ENCODE results near the gene MTA2. TPM values are rescaled to one million over a fixed set of nuclear protein-coding genes. Genes with fewer than 3 reads are reported as not detected.

Gene MTA2
- total and polyA plus RNA-seq, 2 of the 8 experiments (the other 6 are each of a cell fraction or from before 2014, with no cell fraction given), result 25.7 to 114 TPM

DNA sequence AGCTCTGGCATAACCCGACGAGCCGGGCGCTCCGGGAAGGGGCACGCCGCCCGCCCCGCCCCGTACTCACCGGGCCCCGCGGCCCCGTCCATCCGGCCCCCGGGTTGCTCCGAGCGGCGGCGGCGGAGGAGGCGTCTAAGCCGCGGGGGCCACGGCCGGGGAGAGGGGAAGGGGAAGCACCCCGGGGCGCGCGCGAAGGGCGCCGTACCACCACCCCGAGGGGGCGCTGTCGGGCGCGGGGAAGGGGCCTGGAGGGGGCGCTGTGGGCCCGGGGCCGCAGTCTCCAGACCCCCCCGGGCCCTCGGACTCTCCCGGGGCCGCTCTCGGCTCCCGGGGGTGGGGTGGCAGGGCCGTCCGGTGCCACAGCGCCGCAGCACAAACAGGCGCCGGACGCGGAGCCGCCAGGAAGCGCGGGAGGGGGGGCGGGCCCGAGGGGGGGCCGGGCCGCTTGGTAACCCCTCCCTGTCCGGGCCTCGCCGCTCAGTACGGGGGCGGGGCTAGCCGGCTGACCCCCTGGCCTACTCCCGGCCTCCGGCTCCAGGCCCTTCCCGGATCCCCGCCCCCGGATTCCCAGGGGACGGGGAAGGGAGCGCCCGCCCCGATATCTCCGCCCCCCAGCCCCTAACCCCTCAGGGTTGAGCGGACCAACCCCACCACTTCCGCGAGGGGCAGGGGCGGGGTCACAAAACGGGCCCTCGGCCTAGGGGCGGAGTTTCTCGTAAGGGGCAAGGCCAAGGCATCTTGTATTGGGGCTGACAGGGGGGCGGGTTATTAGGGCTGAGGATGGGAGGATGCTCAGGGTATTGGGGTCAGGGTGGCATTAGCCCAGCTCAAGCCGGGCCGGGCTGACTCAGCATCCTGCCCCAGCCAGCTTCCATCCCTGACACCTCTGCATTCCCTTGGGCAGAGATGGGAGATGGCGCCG is 11.0 kb upstream of the MTA2 start, which contains the start of the genes EML3 and ROM1:
EML3 (minus strand) TSS at position 410 of the 925 bp plus-strand sequence; CDS start at position 92, 318 bp downstream.
ROM1 (plus strand) TSS at position 892 of the 925 bp plus-strand sequence; CDS start at position 917, 25 bp downstream.
- Histone ChIP-seq H3K36me3 (ENCODE audit: control insufficient read depth in 2 of 4, insufficient read depth in 4 of 4, low read length in 3 of 4) (no peaks in the 10 kb centered on the region; a peak in 2 of 8 replicates), H3K4me2 (ENCODE audit: insufficient read depth in 1 of 2, low read depth in 2 of 2, low read length in 2 of 2) (peak within 1 kb of the TSS; percentile 89 to 91), H2BK15ac (ENCODE audit: low read length) (0 out of 2 replicates have a peak within 1 kb of the TSS, but pooled peaks have one; percentile 88), H3K27me3 (replicated peaks in 1 of 4; ENCODE audit: control insufficient read depth in 3 of 4, extremely low read depth in 1 of 4, insufficient read depth in 3 of 4, low read length in 3 of 4) (peaks cover 0 to 3% (median 2%) of the 10 kb centered on the region in 4 experiments; a peak in 1 of 7 replicates), H4K5ac (ENCODE audit: insufficient read length, low read depth, low read length) (peak within 1 kb of the TSS; percentile 15), H3K14ac (ENCODE audit: insufficient read length) (no peak within 1 kb of the TSS), H3K23ac (ENCODE audit: insufficient read length) (no peak within 1 kb of the TSS), H3K9ac (replicated peaks in 1 of 4; ENCODE audit: extremely low read depth in 1 of 4, low read depth in 3 of 4, low read length in 3 of 4) (no peak within 1 kb of the TSS; a peak in 1 of 7 replicates), H2AFZ (ENCODE audit: low read length) (peak within 1 kb of the TSS; percentile 86), H2BK120ac (replicated peaks; ENCODE audit: low read depth, low read length) (no peak within 1 kb of the TSS), H2AK5ac (ENCODE audit: low read depth, low read length) (no peak within 1 kb of the TSS), H2BK20ac (ENCODE audit: low read length) (no peak within 1 kb of the TSS), H3K4me1 (replicated peaks in 1 of 4; ENCODE audit: control insufficient read depth in 3 of 4, insufficient read depth in 4 of 4, low read length in 3 of 4) (peaks cover 0 to 19% (median 12%) of the 10 kb centered on the region in 4 experiments; a peak in 6 of 7 replicates), H3K23me2 (ENCODE audit: low read depth, low read length) (peaks cover 9% of the 10 kb centered on the region; the same call in 1 of the 2 replicates), H3K18ac (ENCODE audit: extremely low read depth, low read length) (peak within 1 kb of the TSS; percentile 83), H3K9me3 (ENCODE audit: insufficient read depth in 2 of 2, low read depth in 1 of 2, low read length in 1 of 2) (no peaks in the 10 kb centered on the region), H3K79me1 (ENCODE audit: low read depth, low read length) (no peaks in the 10 kb centered on the region), H3K4me3 (ENCODE audit: extremely low read depth in 1 of 4, insufficient read depth in 2 of 4, low read depth in 3 of 4, low read length in 4 of 4) (peak within 1 kb of the TSS; percentile 48 to 73 (median 58)), H2BK12ac (ENCODE audit: low read depth, low read length) (0 out of 2 replicates have a peak within 1 kb of the TSS, but pooled peaks have one; percentile 39), H3K4ac (replicated peaks; ENCODE audit: insufficient read length, low read depth, low read length) (no peak within 1 kb of the TSS), H3K27ac (ENCODE audit: low read depth, low read length) (no peak within 1 kb of the TSS), H4K20me1 (replicated peaks in 1 of 2; ENCODE audit: control insufficient read depth in 1 of 2, insufficient read depth in 2 of 2, low read length in 2 of 2) (no peaks in the 10 kb centered on the region), H3K79me2 (ENCODE audit: control insufficient read depth in 1 of 2, insufficient read depth in 2 of 2, low read length in 2 of 2) (no peaks in the 10 kb centered on the region), H4K91ac (replicated peaks; ENCODE audit: insufficient read length, low read length) (peak within 1 kb of the TSS; percentile 71), H4K8ac (ENCODE audit: extremely low read depth, insufficient read depth, low read length) (peak within 1 kb of the TSS; percentile 45), H3K56ac (replicated peaks; ENCODE audit: insufficient read length, low read depth, low read length) (peak within 1 kb of the TSS; percentile 17), H2BK5ac (ENCODE audit: low read depth, low read length) (peak within 1 kb of the TSS; percentile 71; the same call in 1 of the 2 replicates)
- FAIRE-seq, result no peak
- peak; percentile 85 to 94 for DNase-seq (ENCODE audit: low read depth in 1 of 2, low spot score in 2 of 2)
- 13% methylated on average over 18 of the region's 91 CpGs; no CpG with 5 or more reads in 1 of the 2 experiments for WGBS, 2 experiments (ENCODE audit: extremely low coverage in 1 of 2, insufficient coverage in 1 of 2, insufficient read length in 1 of 2, insufficient replicate concordance in 2 of 2, low coverage in 1 of 2, low lambda C conversion rate in 2 of 2, missing lambda C conversion rate in 1 of 2)
- CTCF ChIA-PET (ENCODE audit: partially characterized antibody), result interaction anchor here (0.7 to 10.2 kb wide), 22 partner anchors 8 to 188 kb away, joined by 3 to 97 read pairs (median 4); partner anchors contain the start of genes B3GAT3, C11orf98, CSKMT and EEF1G
- POLR2A ChIA-PET (ENCODE audit: partially characterized antibody), result interaction anchor here (0.9 to 15.8 kb wide), 16 partner anchors 8 to 243 kb away, joined by 3 to 235 read pairs (median 6); partner anchors contain the start of genes B3GAT3, BSCL2, C11orf98 and CSKMT
- peak; percentile 35 for TF ChIP-seq TAF7 (optimal IDR thresholded peaks at IDR 0.05; ENCODE audit: borderline replicate concordance, low read depth, low read length)
- TF ChIP-seq MAFK (IDR thresholded peaks at IDR 0.05; ENCODE audit: low read depth, low read length), result peak; percentile 39; the same call in 1 of the 2 replicates
- peak; percentile 23 to 47; a peak in 3 of 4 replicates for TF ChIP-seq RAD21 (IDR thresholded peaks at IDR 0.05 in 1 of 2, conservative IDR thresholded peaks at IDR 0.05 in 1 of 2; ENCODE audit: low read depth in 2 of 2, low read length in 2 of 2)
- peak; percentile 80; the same call in 1 of the 2 replicates for TF ChIP-seq EGR1 (IDR thresholded peaks at IDR 0.05; ENCODE audit: borderline replicate concordance, low read depth, low read length)
- TF ChIP-seq, protein P1, sequence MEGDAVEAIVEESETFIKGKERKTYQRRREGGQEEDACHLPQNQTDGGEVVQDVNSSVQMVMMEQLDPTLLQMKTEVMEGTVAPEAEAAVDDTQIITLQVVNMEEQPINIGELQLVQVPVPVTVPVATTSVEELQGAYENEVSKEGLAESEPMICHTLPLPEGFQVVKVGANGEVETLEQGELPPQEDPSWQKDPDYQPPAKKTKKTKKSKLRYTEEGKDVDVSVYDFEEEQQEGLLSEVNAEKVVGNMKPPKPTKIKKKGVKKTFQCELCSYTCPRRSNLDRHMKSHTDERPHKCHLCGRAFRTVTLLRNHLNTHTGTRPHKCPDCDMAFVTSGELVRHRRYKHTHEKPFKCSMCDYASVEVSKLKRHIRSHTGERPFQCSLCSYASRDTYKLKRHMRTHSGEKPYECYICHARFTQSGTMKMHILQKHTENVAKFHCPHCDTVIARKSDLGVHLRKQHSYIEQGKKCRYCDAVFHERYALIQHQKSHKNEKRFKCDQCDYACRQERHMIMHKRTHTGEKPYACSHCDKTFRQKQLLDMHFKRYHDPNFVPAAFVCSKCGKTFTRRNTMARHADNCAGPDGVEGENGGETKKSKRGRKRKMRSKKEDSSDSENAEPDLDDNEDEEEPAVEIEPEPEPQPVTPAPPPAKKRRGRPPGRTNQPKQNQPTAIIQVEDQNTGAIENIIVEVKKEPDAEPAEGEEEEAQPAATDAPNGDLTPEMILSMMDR (IDR thresholded peaks at IDR 0.05; ENCODE audit: control extremely low read depth in 1 of 3, insufficient read depth in 1 of 3, low read depth in 1 of 3, low read length in 3 of 3), result peak; percentile 65 to 100 (median 87)
- no peak for TF ChIP-seq JUND (IDR thresholded peaks at IDR 0.05; ENCODE audit: low read length)

Data from H1 (cell line).